HCT116 (cell line): ENCODE data around the gene B4GALNT3. TPM values are rescaled to one million over a fixed set of nuclear protein-coding genes. Genes with fewer than 3 reads are reported as not detected.

Experiments used
- ATAC-seq: fragments of 200-7000 bp; cut with Tn5 transposase; 2 replicates; pipeline ENCODE4 v1.9.1; 2020; ENCODE audit warnings: mild to moderate bottlenecking, moderate library complexity
- BruUV-seq: library from RNA; stranded (reverse); fragments of 400-500 nt; replicated peaks from 2 replicates; lab custom pipeline; 2021; lab: Mats Ljungman, UMichigan
- CTCF ChIA-PET: fragments of 300-600 bp; sonication (Branson Sonifier 250); formaldehyde crosslinking; loops from one replicate; lab custom pipeline; 2021; ENCODE audit warnings: antibody characterized with exemption; lab: Charles Lee
- POLR2A ChIA-PET: fragments of 300-600, 350-600 bp; sonication (Branson Sonifier 250); formaldehyde crosslinking; loops from one replicate; lab custom pipeline; 2021; ENCODE audit warnings: antibody characterized with exemption; lab: Charles Lee
- RAD21 ChIA-PET, 2 experiments: fragments of 300-600 bp; sonication (Branson Sonifier 250); formaldehyde crosslinking; loops; one replicate each; lab custom pipeline; 2023; ENCODE audit warnings: low total read pairs in 2 of 2; ENCODE audit not compliant: uncharacterized antibody in 2 of 2, unreplicated experiment in 2 of 2, low non-redundant PET in 1 of 2; lab: Charles Lee
- DNase-seq: peaks from one replicate; pipeline ENCODE4 v3.0.0-alpha.2; 2010; ENCODE audit warnings: low read depth, low spot score
- H2AFZ ChIP-seq: fragments of 200-600 bp; shearing (Covaris generic), sonication (generic); 2 replicates; pipeline ENCODE4 v1.6.1; 2017; ENCODE audit warnings: low read depth, mixed run types, mixed read lengths, antibody characterized with exemption, low read length; ENCODE audit not compliant: poor library complexity, severe bottlenecking
- H3K27ac ChIP-seq: 2 replicates; pipeline ENCODE4 v1.5.1; 2012; ENCODE audit warnings: low read depth, low read length
- H3K27me3 ChIP-seq: fragments of 200-600 bp; sonication (generic); 2 replicates; pipeline ENCODE4 v1.6.1; 2016; ENCODE audit warnings: mixed run types, low read length, mixed read lengths; ENCODE audit not compliant: insufficient read depth
- H3K36me3 ChIP-seq, 2 experiments: fragments of 200-500 bp in 1 of 2; fragments of 200-600 bp in 1 of 2; sonication (Bioruptor generic) in 1 of 2; sonication (generic) in 1 of 2; 2 replicates each; pipeline versions ENCODE4 v1.5.1 to v1.6.1; 2014 to 2016; ENCODE audit warnings: low read length in 2 of 2, inconsistent platforms in 1 of 2, mixed read lengths in 1 of 2, mixed run types in 1 of 2; ENCODE audit not compliant: insufficient read depth in 2 of 2, control insufficient read depth in 1 of 2
- H3K4me1 ChIP-seq, 2 experiments: fragments of 200-600 bp in 1 of 2; sonication (generic) in 1 of 2; 2 replicates each; pipeline versions ENCODE4 v1.5.1 to v1.6.1; 2012 to 2017; ENCODE audit warnings: low read length in 2 of 2, inconsistent platforms in 1 of 2, mild to moderate bottlenecking in 1 of 2, mixed read lengths in 1 of 2, mixed run types in 1 of 2, moderate library complexity in 1 of 2; ENCODE audit not compliant: insufficient read depth in 2 of 2, control insufficient read depth in 1 of 2
- H3K4me2 ChIP-seq: fragments of 200-600 bp; sonication (generic); 2 replicates; pipeline ENCODE4 v1.6.1; 2017; ENCODE audit warnings: mixed run types, low read length, mixed read lengths
- H3K4me3 ChIP-seq, 2 experiments: fragments of 200-600 bp in 1 of 2; sonication (generic) in 1 of 2; replicated peaks in 1 of 2; 2 replicates each; pipeline ENCODE4 v1.5.1; 2011 to 2016; ENCODE audit warnings: low read length in 2 of 2, control low read depth in 1 of 2, low read depth in 1 of 2, mild to moderate bottlenecking in 1 of 2, mixed read lengths in 1 of 2, mixed run types in 1 of 2
- H3K79me2 ChIP-seq: fragments of 200-600 bp; sonication (generic); 2 replicates; pipeline ENCODE4 v1.6.1; 2017; ENCODE audit warnings: mild to moderate bottlenecking, mixed run types, low read length, moderate library complexity, mixed read lengths; ENCODE audit not compliant: insufficient read depth
- H3K9ac ChIP-seq: fragments of 200-600 bp; sonication (generic); 2 replicates; pipeline ENCODE4 v1.6.1; 2016; ENCODE audit warnings: low read length, mixed read lengths
- H3K9me2 ChIP-seq: fragments of 200-600 bp; sonication (generic), shearing (Covaris generic); 2 replicates; pipeline ENCODE4 v1.6.1; 2017; ENCODE audit warnings: mixed run types, mild to moderate bottlenecking, moderate library complexity; ENCODE audit not compliant: insufficient read depth
- H3K9me3 ChIP-seq, 2 experiments: fragments of 200-500 bp in 1 of 2; fragments of 200-600 bp in 1 of 2; sonication (Bioruptor generic) in 1 of 2; sonication (generic) in 1 of 2; 2 replicates each; pipeline ENCODE4 v1.6.1; 2014 to 2017; ENCODE audit warnings: low read length in 2 of 2, mixed read lengths in 2 of 2, inconsistent platforms in 1 of 2, low read depth in 1 of 2, mild to moderate bottlenecking in 1 of 2, mixed run types in 1 of 2, moderate library complexity in 1 of 2; ENCODE audit not compliant: control insufficient read depth in 1 of 2, insufficient read depth in 1 of 2
- H4K20me1 ChIP-seq: fragments of 200-600 bp; sonication (generic), shearing (Covaris generic); 2 replicates; pipeline ENCODE4 v1.6.1; 2017; ENCODE audit warnings: mixed run types, mild to moderate bottlenecking, moderate library complexity; ENCODE audit not compliant: insufficient read depth
- CEBPB ChIP-seq: IDR thresholded peaks from 2 replicates; pipeline ENCODE4 v1.6.1; 2012; ENCODE audit warnings: low read depth
- EGR1 ChIP-seq: IDR thresholded peaks from 2 replicates; pipeline ENCODE4 v1.6.1; 2012; ENCODE audit warnings: low read depth
- POLR2A ChIP-seq: IDR thresholded peaks from 2 replicates; pipeline ENCODE4 v1.7.0; 2011; ENCODE audit warnings: borderline replicate concordance; ENCODE audit not compliant: insufficient read depth, insufficient read length; ENCODE audit errors: extremely low read depth
- POLR2AphosphoS5 ChIP-seq: IDR thresholded peaks from 2 replicates; pipeline ENCODE4 v1.6.1; 2011; ENCODE audit warnings: mild to moderate bottlenecking, low read depth, low read length, moderate library complexity
- SRF ChIP-seq: IDR thresholded peaks from 2 replicates; pipeline ENCODE4 v1.6.1; 2012; ENCODE audit warnings: low read depth
- TCF7L2 ChIP-seq: IDR thresholded peaks from 2 replicates; pipeline ENCODE4 v1.7.0; 2011; ENCODE audit warnings: borderline replicate concordance, inconsistent platforms; ENCODE audit not compliant: insufficient read depth, insufficient read length; ENCODE audit errors: extremely low read depth
- ZFX ChIP-seq: fragments of 450-650 bp; IDR thresholded peaks from 2 replicates; pipeline ENCODE4 v1.6.1; 2017
- intact Hi-C: fragments of 100-400 bp; cut with micrococcal nuclease; formaldehyde crosslinking; loops from 2 replicates; pipeline ENCODE4 v1.10.0; 2022
- total RNA-seq: library from RNA; stranded (reverse); gene quantifications from one replicate; pipeline ENCODE4 v1.2.1, GENCODE V29; 2021; ENCODE audit not compliant: unreplicated experiment

B4GALNT3 gene
- total RNA-seq, 1 experiment from 2014 or later: 18.2 TPM

GRCh38 chr12:570435-570920, 110.7 kb downstream of the B4GALNT3 start:
- intact Hi-C loops: loop anchor here (1.0 to 5.0 kb wide), 7 partner anchors 182 to 1034 kb away; partner anchors contain the start of genes RAD52 and WNK1
- Histone ChIP-seq H3K27ac (peak overlapping the region; percentile 93), H3K36me3 (no peaks in the 10 kb centered on the region), H3K27me3 (no peaks in the 10 kb centered on the region), H3K4me1 (peaks cover 22 to 57% of the 10 kb centered on the region in 2 experiments), H3K4me2 (peak overlapping the region; percentile 100), H3K9me2 (no peaks in the 10 kb centered on the region), H3K9me3 (no peaks in the 10 kb centered on the region), H4K20me1 (no peaks in the 10 kb centered on the region), H3K9ac (peak overlapping the region; percentile 92), H3K4me3 (peak overlapping the region; percentile 58 to 81), H2AFZ (peak overlapping the region; percentile 92), H3K79me2 (no peaks in the 10 kb centered on the region)
- BruUV-seq: TSS peak; percentile 56
- POLR2A ChIA-PET: interaction anchor here (0.6 to 4.0 kb wide), 3 partner anchors 66 to 379 kb away, joined by 3 to 23 read pairs (median 6); partner anchors contain the start of genes RAD52 and WNK1
- ATAC-seq (peak; percentile 74), DNase-seq (peak; percentile 76)
- CTCF ChIA-PET: interaction anchor here (0.8 to 3.8 kb wide), 13 partner anchors 128 to 1221 kb away, joined by 3 to 41 read pairs (median 5); partner anchors contain the start of genes RAD52 and WNK1
- RAD21 ChIA-PET: interaction anchor here (0.5 to 1.5 kb wide), 8 partner anchors 180 to 1013 kb away, joined by 3 to 9 read pairs (median 3); partner anchors contain the start of genes ERC1 (in 1 of the 2), RAD52 (in 1 of the 2) and WNK1 (in 1 of the 2)
- TF ChIP-seq POLR2A: peak; percentile 64
- TF ChIP-seq TCF7L2: peak; percentile 72
- peak; percentile 64; the same call in 1 of the 2 replicates for TF ChIP-seq ZFX
- no peak for TF ChIP-seq SRF
- TF ChIP-seq POLR2AphosphoS5: peak; percentile 76
- no peak for TF ChIP-seq EGR1
- TF ChIP-seq CEBPB: no peak
